HG03439 (cell line): Measurements from ENCODE around the gene CHMP3.
"Not testable (repeated sequence)": the region's sequence is repeated elsewhere in the genome, so short reads cannot be mapped to it uniquely, and the experiment has no call there.

Experiments
- ATAC-seq: cut with Tn5 transposase; IDR thresholded peaks from one replicate; pipeline ENCODE4 v1.9.1; 2021; ENCODE audit warnings: mild to moderate bottlenecking, moderate library complexity; ENCODE audit not compliant: unreplicated experiment

Gene CHMP3

DNA sequence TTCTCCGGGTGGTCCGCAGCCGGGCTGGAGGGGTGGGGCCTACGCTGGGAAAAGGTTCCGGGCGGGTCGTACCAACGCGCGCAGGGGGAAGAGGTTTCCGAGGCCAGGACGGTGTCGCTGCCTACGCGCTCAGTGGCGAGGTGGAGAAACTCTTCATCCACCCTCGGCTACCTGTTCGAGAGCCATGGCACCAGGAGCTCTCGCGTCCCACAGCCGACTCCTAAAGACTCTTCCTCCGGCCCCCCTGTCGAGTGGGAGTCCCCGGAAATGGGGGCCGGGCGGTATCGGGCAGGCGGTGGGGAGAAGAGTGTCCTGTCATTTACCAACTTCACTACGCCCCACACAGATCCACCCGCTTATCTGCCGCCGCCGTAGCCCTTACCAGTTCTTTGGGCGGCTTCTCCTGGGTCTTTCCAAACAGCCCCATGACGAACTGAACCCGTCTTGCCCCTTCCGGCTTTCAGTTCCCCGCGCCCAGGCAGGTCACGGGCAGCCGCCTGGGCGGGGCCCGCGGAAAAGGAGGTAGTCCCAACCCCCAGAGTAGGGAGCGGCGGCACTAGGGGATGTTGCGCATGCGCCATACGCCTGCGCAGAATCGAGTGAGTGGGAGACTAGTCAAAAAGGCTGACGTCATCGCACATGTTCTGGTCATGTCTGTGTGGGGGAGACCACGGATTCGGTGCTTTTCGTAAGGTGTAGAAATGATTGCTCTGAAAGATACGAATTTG lies at the start of gene CHMP3:
Gene CHMP3 (minus strand): TSS at position 522 of the 728 bp plus-strand sequence. CDS start 95 bp downstream, at position 427.
- peak; percentile 93 for ATAC-seq

DNA sequence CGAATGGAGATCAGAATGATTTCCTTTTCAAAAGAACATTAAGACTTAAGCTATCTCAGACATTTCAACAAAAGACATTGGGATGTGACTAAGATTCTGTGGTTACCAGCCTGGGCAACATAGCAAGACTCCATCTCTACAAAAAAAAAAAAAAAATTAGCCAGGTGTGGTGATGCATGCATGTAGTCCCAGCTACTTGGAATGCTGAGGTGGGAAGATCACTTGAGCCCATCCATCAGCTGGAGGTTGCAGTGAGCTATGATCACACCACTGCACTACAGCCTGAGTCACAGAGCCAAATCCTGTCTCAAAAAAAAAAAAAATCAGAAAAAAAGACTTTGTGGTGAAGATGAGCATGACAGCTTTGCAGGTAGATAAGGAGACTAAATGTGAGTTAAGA lies 47.6 kb upstream of the CHMP3 start:
- no peak for ATAC-seq

DNA sequence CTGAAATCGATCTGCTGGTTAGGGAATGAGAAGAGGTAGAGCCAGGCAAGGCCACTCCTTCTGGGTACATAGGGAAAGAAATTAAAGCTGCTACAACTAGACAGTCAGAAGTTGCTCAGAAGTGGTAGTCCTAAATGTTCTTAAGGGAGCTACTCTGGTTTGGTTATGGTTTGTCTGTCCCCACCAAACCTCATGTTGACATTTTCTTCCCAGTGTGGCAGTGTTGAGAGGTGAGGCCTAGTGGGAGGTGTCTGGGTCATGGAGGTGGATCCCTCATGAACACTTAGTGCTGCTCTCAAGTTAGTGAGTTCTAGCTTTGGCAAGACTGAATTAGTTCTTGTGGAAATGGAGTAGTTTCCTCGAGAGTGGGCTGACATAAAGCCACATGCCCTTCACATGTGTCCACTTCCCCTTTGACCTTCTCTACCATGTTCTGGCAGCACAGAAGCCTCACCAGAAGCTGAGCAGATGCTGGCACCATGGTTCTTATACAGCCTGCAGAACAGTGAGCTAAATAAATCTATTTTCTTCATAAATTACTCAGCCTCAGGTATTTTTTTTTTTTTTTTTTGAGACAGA lies 45.7 kb upstream of the CHMP3 start:
- ATAC-seq, result no peak

DNA sequence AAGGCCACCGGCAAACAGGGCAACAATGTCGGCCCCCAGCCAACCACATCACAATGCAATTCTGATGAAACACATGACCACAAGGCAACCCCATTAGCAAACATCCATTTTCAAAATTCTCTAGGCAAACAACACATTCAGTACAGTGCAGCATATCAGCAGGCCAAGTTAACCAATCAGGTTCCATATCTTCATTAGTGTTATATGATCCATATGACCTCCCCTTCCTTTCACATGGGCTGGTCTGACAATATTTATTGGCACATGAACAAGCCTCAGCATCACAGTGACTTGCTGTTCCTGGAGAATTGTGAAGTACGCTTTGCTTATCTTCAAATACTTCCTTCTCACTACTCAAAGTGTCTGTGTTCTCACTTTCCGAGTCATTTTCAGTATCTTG lies 40.7 kb upstream of the CHMP3 start:
- no peak for ATAC-seq

DNA sequence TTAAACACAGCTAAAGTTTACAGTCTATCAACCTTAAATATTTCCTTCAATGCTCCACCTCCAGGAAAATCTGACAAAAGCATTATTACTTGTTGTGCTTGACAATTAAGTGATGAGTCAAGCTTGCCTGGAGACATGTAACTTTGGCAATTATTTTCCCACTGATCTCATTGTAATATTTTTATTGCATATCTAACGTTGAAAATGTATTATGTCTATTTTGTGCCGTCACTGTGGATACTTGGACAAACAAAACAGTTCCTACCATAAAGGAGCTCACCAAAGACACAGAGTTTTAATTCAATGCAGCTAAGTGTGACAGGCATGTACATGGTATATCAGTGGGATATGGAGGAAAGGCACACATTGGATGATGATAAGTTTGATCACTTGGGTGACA lies 35.7 kb upstream of the CHMP3 start:
- no peak for ATAC-seq

DNA sequence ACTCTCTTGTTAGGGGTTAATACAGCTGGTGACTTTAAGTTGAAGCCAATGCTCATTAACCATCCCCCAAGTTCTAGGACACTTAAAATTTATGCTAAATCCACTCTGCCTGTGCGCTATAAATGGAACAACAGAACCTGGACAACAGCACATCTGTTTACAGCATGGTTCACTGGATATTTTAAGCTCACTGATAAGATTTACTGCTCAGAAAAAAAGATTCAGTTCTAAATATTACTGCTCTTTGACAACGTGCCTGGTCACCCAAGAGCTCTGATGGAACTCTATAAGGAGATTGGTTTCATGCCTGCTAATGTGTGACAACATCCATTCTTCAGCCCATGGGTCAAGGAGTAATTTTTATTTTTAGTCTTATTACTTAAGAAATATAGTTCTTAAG lies 32.9 kb upstream of the CHMP3 start:
- ATAC-seq, result no peak

DNA sequence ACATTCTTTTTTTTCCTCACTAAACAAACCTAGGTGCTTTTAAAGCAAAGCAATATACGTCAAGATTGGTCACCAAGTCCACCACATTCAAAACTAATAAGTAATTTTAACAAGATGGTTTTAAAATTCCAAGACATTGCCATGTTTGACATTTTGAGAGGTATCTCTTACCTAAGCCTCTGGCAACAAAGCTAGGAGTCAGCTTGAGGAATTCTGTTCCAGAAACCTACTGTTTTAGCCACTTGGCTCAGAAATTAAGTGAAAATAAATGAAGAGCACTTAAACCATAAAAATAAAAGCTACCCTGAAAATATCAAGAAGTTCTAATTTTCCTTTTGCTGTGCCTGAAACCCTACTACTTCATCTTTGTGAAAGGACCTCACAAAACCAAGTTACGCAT lies 30.0 kb upstream of the CHMP3 start:
- no peak for ATAC-seq

DNA sequence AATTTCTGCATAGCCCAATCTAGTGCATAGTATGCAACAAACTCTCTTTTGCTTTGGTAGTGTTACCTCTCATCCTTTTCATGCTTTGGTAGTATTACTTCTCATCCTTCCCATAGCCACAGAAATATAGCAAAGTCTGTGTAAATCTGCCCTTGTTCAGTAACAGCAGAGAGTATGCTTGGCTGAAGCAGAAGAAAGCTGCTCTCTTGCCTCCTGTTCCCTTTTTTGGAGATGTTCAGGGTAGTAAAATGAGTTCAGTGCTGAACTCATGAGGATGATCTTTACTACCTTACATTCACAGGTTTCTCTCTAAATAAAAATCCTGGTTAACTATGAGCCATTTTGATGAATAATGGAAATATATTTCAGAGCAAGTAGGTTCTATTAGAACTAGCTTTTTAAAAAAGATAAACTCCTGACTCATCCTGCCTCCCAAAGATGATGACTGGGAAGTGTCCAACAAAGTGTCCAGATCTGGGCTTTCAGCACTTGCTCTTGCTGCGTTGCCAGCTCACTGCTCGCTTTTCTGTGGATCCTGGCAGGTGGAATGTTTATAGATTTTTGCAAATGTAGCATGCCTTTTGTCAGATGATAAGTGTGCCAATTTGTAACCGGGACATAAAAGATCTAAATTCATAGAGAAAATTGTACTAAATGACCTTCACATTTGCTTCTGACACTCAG lies 29.4 kb upstream of the CHMP3 start:
- ATAC-seq, result no peak

DNA sequence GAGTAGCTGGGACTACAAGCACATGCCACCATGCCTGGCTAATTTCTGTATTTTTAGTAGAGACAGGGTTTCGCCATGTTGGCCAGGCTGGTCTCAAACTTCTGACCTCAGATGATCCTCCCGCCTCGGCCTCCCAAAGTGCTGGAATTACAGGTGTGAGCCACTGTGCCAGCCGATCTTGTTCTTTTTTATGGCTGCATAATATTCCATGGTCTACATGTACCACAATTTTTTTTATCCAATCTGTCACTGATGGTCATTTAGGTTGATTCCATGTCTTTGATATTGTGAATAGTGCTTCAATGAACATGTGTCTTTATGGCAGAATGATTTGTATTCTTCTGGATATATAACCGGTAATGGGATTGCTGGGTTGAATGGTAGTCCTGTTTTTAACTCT lies 26.5 kb upstream of the CHMP3 start:
- not testable (repeated sequence) for ATAC-seq

DNA sequence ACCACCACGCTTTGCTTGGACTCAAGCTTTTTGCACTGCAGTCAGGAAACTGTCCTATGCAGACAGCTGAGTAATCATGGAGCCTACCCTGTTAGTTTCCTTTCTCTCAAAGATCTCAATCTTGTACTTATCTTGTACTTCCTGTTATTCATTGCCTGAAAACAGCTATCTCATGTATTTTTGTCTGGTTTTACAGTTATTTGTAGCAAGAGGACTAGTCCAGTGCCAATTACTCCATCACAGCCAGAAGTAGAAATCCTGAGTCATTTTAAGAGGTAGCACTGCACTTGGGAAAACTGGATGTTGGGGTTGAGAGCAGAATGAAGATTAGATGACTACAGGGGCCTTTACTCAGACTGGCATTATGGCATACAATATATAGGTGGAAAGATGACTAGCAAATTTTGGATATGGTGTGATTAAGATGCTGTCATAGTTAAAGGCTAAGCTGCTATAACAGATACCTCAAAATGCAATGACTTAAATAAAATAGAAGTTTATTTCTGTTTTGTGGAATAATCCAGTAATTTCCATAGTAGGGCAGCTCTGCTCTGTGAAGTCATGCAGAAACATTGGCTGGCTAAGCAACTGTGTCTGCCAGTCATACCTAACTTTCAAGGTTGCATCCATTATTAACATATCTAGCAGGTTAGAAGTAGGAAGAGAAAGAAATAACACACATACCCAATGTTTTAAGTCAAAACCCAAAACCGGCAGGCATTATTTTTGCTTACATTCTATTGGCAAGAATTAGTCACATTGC lies 21.1 kb upstream of the CHMP3 start:
- no peak for ATAC-seq

DNA sequence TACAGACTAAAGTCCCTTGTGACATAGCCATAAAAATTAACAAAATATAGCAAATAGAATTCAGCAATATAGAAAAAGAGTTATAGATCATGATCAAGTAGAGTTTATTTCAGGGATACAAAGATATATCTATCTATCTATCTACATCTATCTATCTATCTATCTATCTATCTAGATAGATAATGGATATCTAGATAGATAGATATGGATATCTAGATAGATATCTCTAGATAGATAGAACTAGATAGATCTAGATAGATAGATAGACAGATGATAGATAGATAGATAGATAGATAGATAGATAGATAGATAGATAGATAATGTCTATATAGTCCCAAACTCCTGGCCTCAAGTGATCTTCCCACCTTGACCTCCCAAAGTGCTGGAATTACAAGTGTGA lies 17.3 kb upstream of the CHMP3 start:
- no peak for ATAC-seq

DNA sequence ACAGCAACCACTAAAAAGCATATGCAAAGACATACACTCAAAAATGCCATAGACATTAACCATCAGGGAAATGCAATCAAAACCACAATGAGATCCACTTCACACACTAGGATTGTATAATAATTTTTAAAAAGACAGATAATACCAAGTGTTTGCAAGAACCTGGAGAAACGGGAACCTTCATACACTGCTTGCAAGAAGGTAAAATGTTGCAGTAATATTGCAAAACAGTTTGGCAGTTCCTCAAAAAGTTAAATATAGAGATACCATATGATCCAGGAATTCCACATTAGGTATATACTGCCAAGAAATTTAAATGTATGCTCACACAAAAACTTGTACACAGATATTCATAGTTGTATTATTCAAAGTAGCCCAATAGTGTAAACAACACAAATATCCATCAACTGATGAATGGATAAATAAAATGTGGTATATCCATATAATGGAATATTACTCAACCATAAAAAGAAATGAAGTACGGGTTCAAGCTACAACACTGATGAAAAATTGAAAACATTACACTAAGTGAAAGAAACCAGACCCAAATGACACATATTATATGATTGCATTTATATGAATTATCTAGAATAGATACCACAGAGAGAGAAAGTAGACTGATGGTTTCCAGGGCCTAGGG lies 14.7 kb upstream of the CHMP3 start:
- no peak for ATAC-seq

DNA sequence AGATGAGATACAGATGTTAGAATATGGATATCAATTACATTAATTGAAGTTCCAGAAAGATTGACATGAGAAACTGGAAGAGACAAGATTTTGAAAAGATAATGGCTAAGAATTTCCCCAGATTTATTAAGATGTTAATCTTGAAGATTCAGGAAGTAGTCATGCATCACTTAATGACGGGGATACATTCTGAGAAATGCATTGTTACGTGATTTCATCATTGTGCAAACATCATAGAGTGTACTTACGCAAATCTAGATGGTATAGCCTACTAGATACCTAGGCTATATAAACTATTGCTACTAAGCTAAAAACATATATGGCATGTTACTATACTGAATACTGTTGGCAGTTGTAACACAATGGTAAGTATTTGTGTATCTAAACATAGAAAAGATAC lies 6.8 kb upstream of the CHMP3 start:
- ATAC-seq, result no peak

DNA sequence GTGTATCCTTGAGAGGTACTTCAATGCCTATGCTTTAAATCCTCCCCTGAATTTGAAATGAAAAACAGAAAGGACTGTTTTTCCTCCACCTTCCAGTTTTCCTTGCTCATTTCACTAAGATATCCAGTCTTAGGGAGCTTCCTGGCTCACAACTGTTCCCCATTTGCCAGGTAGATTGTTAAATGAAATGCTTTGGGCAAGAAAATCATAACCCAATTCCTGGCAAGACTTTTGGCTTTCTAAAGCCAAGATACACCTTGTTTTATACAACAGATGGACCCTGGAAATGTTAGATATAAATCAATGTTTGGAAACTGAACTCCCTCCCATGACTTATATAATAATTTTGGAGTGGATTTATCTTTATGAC lies 3.6 kb upstream of the CHMP3 start:
- ATAC-seq, result no peak

DNA sequence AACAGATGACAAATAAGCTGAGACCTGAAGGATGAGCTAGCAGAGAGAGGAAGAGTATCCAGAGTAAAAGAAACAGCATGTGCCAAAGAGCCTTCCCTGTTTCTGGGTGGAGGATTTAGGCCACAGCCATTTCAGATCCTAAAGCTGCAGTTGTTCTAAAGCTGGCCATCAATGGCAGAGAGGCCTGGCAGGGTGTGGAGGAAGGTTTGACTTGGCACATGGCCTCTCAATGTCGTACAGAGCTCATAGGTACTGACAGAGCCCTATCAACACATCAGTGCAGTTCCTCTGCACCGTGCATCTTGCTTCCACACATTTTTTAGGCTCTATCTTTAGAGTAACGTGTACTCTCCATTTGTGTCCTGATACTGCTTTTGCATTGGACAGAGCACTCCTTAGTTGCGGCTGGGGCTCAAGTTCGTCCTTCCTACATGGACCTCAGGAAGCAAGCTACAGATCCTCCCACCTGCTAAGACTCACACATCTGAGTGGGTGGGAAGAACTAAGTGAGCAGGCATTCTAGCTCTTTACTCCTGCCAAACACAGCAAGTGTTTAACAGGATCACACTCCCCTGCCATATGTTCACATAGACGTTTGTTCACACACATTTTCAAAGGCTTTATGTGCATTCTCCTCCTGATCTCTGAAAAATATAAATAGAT lies 3.0 kb upstream of the CHMP3 start:
- no peak for ATAC-seq

DNA sequence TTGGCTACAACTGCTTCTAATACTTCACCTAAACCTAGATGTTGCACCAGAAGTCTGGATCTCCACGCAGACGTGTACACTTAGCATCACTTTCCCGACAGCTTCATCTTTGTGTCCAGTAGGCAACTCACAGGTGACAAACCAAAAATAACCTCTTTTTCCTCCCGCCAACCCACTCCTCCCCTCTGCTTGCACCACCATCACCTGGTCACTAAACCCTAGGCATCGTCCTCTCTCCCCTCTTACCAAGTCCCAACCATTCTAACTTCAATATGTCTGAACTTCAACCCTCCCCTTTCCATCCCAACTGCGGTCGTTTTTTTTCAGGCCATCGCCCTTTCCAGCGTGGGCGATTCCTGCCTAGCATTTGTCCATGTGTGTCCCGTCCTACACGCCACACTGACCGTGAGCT lies 413 bp upstream of the CHMP3 start:
- no peak for ATAC-seq

DNA sequence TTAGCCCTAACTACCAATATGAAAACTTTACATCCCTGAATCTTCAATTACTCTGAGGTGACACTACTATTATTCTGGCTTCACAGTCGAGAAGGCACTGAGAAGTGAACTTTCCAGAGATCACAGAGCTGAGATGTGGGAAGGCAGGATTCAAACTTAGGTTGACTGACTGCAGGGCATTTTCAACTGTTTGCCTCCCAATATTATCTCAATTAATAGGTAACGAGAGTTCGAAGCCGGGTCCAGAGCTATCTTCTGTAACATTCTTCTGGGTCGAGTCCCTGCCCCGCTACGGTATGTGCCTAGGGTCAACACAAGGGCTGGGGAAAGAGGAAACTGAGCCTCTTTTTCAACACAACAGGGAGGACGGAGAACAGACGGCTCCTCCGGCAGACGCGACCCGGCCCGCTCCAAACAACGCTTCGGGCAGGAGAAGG lies 740 bp downstream of the CHMP3 start:
- no peak for ATAC-seq

DNA sequence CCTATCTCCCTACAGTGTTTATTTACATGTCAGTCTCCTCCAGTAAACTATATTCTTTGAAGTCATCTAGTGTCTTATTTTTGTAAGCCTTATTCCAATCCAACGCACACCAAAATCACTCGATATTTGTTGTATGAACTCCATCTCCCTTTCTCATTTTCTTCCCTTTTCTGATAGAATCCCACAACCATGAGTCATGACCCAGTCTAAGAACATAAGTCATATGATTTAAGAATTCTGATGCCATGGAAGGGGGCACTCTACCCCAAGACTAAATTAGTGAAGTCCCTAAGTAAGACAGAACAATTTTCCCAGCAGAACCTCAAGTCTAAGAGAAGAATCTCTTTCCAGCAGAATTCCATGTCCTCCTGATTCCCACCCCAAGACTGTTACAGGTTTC lies 5.4 kb downstream of the CHMP3 start:
- ATAC-seq, result no peak

DNA sequence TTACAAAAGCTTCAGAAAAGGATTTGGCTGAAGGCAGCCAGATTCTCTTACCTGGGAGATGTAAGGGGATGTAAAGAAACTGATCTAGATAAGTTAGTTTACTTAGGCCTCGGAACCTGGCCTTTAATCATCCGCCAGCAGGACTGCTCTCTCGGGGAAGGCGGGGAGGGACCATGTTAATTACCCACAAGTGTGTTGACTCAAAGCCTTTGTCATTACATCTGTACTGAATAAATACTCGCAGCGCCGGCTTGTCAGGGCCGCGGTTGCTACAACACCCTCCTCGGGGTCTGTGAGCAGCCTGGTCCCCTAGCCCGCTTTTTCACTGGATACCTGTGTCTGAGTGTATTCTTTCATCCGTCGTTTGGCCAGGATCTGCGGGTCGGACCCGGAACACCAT lies 6.7 kb downstream of the CHMP3 start:
- ATAC-seq, result no peak

DNA sequence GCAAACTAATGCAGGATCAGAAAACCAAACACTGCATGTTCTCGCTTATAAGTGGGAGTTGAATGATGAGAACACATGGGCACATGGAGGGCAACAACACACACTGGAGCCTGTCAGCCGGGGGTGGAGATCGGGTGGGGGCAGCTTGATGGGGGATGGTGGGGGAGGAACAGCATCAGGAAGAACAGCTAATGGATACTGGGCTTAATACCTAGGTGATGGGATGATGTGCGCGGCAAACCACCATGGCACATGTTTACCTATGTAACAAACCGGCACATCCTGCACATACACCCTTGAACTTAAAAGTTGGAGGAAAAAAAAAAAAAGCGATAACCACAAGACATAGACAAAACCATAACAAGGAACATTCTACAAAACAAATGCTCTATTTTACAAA lies 10.4 kb downstream of the CHMP3 start:
- no peak for ATAC-seq
